Cardiac fibroblast (primary cell): ENCODE results near the gene CMTR1.
A peak's percentile ranks its signal among the peaks of the same experiment; 100 is the strongest.
"Not testable (repeated sequence)": the region's sequence is repeated elsewhere in the genome, so short reads cannot be mapped to it uniquely, and the experiment has no call there.

Source experiments
- DNase-seq, 2 donors: peaks; one replicate each; pipeline versions ENCODE4 v3.0.0 to v3.0.0-alpha.2; 2010; ENCODE audit warnings: low read depth in 2 of 2
- H3K4me3 ChIP-seq, 2 donors: replicated peaks in 1 of 2; 1 replicate in 1 of 2; 2 replicates in 1 of 2; pipeline ENCODE4 v1.5.1; 2011; ENCODE audit warnings: low read depth in 2 of 2, low read length in 2 of 2, mild to moderate bottlenecking in 2 of 2, moderate library complexity in 1 of 2
- TF ChIP-seq, protein P1 (sequence below): IDR thresholded peaks from one replicate; pipeline ENCODE4 v1.5.1; 2011; ENCODE audit warnings: low read depth, mild to moderate bottlenecking, low read length, inconsistent platforms

CMTR1 gene

DNA sequence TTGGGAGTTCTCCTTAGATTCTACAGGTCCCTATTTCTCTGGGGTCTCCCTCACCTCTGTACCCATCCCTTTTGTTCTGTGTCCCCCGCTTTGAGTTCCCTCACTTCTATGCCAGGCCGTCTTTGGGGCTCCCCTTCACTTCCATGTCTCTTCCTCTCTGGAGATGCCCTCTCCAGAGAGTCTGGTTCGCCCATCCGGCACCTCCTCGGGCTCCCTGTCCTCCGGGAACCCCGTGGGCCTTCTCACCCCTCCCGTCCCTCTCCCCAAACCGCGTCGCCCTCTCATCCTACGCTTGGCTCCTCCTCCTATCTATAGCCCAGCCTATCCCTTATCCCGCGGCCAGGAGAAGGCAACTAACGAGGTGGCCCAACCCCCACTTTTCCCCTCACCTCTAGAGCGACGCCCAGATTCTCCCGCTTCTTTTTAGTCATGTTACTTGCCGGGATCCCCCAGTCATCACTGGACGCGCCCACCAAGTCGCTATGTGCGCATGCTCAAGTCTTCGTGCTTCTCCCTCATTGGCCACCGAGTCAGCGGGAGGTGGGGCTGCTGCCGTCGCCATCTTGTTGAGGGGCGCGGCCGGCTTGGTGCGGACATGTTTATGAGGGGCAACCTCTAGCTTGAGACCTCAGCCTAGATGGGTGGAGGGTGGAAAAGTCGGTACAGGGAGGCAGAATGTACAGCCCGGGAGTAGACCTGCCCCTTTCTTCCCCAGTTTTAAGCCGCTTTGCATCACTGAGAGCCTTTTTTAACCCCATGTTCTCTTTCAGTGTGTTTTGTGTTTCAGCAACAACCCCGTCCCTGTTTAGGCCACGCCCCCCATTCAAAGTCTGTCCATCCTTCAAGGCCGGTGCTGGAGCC is 66.6 kb downstream of the CMTR1 start, which contains the start of gene CCDC167:
CCDC167 (minus strand) TSS at position 461 of the 861 bp plus-strand sequence; CDS start at position 431, 30 bp downstream.
- TF ChIP-seq, protein P1, sequence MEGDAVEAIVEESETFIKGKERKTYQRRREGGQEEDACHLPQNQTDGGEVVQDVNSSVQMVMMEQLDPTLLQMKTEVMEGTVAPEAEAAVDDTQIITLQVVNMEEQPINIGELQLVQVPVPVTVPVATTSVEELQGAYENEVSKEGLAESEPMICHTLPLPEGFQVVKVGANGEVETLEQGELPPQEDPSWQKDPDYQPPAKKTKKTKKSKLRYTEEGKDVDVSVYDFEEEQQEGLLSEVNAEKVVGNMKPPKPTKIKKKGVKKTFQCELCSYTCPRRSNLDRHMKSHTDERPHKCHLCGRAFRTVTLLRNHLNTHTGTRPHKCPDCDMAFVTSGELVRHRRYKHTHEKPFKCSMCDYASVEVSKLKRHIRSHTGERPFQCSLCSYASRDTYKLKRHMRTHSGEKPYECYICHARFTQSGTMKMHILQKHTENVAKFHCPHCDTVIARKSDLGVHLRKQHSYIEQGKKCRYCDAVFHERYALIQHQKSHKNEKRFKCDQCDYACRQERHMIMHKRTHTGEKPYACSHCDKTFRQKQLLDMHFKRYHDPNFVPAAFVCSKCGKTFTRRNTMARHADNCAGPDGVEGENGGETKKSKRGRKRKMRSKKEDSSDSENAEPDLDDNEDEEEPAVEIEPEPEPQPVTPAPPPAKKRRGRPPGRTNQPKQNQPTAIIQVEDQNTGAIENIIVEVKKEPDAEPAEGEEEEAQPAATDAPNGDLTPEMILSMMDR = no peak
- peak; percentile 97 to 98 for DNase-seq
- H3K4me3 ChIP-seq = peak within 1 kb of the TSS; percentile 72 to 77

DNA sequence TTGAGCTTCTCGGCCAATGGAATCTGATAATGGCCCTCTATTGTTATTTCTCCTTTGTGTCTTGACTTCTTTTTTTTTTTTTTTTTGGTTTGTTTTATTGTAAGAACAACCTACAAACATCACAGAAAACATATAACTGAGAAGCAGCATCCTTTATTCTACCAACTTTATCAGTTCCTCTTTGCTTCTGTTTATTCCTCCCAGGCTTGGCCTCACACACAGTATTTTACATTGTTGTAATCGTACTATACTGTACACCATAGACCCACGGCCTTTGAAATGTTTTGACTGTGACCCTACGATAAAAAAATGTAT is 67.2 kb downstream of the CMTR1 start:
- TF ChIP-seq, protein P1 = no peak
- H3K4me3 ChIP-seq = peak overlapping the region in 1 of 2 donors; percentile 77
- DNase-seq = no peak

DNA sequence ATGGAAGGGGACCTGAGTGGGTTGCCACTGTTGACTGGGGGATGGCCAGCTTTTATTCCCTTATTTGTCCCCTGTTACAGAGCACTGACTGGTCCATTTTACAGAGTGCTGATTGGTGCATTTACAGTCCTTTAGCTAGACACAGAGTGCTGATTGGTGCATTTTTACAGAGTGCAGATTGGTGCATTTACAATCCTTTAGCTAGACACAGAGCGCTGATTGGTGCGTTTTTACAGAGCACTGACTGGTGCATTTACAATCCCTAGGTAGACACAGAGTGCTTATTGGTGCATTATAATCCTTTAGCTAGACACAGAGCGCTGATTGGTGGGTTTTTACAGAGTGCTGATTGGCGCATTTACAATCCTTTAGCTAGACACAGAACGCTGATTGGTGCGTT is 67.9 kb downstream of the CMTR1 start:
- not testable (repeated sequence) for DNase-seq, H3K4me3 ChIP-seq

DNA sequence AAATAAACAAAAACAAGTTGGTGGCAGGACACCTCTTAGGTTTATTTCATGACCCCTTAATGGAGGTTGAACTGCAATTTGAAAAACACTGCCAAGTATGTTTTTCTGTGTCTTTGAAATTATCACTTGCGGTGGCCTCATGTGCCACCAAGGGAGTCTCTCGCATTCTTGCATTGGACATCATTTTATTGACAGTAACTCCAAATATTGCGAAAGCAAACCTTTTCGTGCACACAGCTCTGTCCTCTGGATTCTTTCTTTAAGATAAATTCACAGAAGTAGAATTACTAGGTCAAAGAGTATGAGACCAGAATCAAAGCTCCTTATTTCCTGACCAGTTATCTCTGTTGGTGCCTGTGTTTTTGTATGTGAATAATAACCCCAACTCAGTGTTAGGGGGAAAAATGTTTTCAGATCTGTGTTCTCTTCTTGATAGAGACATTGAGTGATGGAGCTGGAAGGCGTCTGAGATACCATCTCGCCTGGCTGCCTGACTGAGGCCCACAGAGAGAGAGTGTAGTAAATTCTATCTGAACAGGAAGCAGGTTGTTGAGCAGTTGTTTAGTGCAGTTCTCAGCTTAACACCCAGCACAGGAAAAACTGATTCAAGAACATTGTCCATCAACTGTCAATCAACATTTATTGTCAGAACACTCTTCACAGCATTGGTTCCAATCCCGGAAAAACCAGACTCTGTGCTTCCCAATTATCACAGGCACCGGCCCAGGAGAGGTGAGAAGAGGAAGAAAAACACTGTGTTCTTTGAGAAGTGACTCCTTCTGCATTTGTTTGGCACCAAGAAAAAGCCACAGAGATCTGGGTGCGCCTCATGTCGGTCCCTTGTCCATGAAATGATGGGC is 68.8 kb downstream of the CMTR1 start:
- no peak overlapping the region for H3K4me3 ChIP-seq
- no peak for DNase-seq
- TF ChIP-seq, protein P1 = no peak

DNA sequence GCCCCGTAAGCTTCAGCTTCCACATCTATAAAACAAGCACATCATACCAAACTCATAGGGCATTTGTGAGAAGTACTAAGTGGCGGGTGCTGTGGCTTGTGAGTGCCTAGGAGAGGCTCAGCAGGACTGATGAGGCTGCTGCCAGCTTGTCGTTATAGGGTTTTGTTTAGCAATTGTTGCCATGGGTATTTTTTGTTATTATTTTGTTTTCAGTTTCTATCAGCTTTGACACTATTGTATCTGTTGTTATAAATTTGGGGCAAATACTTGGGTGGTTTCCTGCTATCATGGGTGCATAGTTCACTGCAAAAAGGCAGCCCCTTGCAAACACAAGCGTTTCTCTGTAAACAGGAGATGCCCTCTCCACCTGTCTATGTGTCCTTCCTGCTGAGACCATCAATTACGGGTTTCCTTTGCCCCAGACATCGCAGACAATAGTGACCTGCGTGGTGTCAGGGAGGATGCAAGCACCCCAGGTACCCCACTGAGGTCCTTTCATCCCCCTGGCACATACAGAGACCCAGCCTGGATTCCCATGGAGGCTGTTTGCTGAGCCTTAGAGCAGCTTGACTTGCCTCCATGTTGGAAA is 69.8 kb downstream of the CMTR1 start:
- TF ChIP-seq, protein P1 = no peak
- no peak for DNase-seq
- no peak overlapping the region for H3K4me3 ChIP-seq

DNA sequence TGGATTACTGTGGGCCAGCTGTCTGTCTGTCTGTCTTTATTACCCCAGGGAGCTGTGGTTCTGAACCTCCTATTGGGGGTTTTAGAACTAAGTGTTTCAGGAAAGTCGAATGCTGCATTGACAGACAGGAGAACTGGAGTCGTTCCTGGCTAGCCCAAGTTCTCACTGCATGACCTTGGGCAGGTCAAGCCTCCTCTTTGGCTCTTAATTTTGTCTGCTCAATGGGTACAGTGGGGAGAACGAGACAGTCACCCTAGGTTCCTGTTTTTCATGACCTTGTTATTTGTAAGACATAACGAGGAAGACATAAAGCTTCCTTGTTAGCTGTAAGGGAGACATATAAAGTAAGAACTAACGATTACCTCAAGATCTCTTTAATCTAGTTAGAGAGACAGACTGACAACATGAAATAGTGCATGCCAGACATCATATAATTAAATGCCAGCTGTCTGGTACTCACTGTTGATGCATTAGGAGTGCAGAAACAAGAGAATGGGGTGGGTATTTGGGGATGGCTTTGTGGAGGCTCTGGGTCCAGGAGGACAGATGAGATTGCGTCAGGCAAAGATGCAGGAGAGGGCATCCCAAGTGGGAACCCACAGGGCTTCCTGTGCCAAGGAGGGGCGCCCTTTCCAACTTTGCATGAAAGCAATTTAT is 70.4 kb downstream of the CMTR1 start:
- no peak for DNase-seq
- H3K4me3 ChIP-seq = no peak overlapping the region
- TF ChIP-seq, protein P1 = no peak
